Ovary (tissue), 9 donors: ENCODE results near the gene DPM3. TPM values are rescaled to one million over a fixed set of nuclear protein-coding genes. Genes with fewer than 3 reads are reported as not detected.

Experiments
- DNase-seq, 5 donors: peaks; one replicate each; pipeline ENCODE4 v3.0.0-alpha.2; 2019 to 2020
- H3K27ac ChIP-seq, 2 donors: fragments of 200-600 bp; one replicate each; pipeline versions ENCODE4 v1.5.1 to v1.8.0; 2019 to 2022
- H3K27me3 ChIP-seq: fragments of 200-600 bp; one replicate; pipeline ENCODE4 v1.8.0; 2022
- H3K36me3 ChIP-seq: fragments of 200-600 bp; sonication (generic); one replicate; pipeline ENCODE4 v1.5.1; 2019
- H3K4me1 ChIP-seq: one replicate; pipeline ENCODE4 v1.8.1; 2013; ENCODE audit warnings: mild to moderate bottlenecking, moderate library complexity; ENCODE audit not compliant: insufficient read depth
- H3K4me3 ChIP-seq: fragments of 200-600 bp; sonication (generic); one replicate; pipeline ENCODE4 v1.5.1; 2017
- H3K9me3 ChIP-seq, 2 donors: fragments of 200-600 bp in 1 of 2; sonication (generic) in 1 of 2; one replicate each; pipeline versions ENCODE4 v1.5.1 to v1.8.1; 2013 to 2019; ENCODE audit warnings: mild to moderate bottlenecking in 1 of 2, moderate library complexity in 1 of 2
- CTCF ChIP-seq, 3 donors: fragments of 450-650 bp in 2 of 3; fragments of 200-600 bp in 1 of 3; IDR thresholded peaks; one replicate each; pipeline versions ENCODE4 v1.5.1 to v1.8.0; 2016 to 2022; ENCODE audit warnings: antibody characterized with exemption in 3 of 3, mild to moderate bottlenecking in 1 of 3
- EP300 ChIP-seq: sonication (generic); formaldehyde crosslinking; IDR thresholded peaks from one replicate; pipeline ENCODE4 v1.6.1; 2017; ENCODE audit warnings: antibody characterized with exemption
- POLR2A ChIP-seq: fragments of 450-650 bp; IDR thresholded peaks from one replicate; pipeline ENCODE4 v1.6.1; 2017; ENCODE audit warnings: antibody characterized with exemption, mild to moderate bottlenecking, moderate library complexity
- WGBS, 3 donors: extraction: QIAGEN DNeasy Blood & Tissue Kit in 1 of 3; methylation state at CpG; one replicate each; pipeline versions ENCODE4 v1.1.5 to v1.1.7; 2013 to 2017; 5-methylcytosine and 5-hydroxymethylcytosine counted together
- intact Hi-C, 4 donors: fragments of 100-400 bp; cut with DNase I; formaldehyde crosslinking; loops; one replicate each; pipeline versions ENCODE4 v1.11.0 to v1.15.1; 2022 to 2023
- polyA plus RNA-seq, 2 donors: library from polyadenylated mRNA; stranded (reverse); fragments of 200-250 nt in 1 of 2; fragments of 350-450 nt in 1 of 2; fragmentation: Illumina TruSeq in 1 of 2; extraction: RNeasy Lipid Tissue Mini Kit (QIAGEN cat#74804) in 1 of 2; gene quantifications; one replicate each; pipeline ENCODE4 v1.2.3, GENCODE V29; 2013 to 2014
- total RNA-seq, 7 donors: library from RNA; depleted of rRNA in 2 of 7; stranded (reverse); fragments of >200 nt in 2 of 7; fragmentation: NEBNext Ultra II Directional in 3 of 7; extraction: Animal tissue kit (Norgen Biotek cat#: 25700) in 3 of 7; gene quantifications; one replicate each; pipeline versions ENCODE4 v1.1.0 to v1.2.4, GENCODE V29; 2016 to 2023
- donor health status: DM: no; HTN: no; CAD: no; lungs with moderate emphysema.
- donor health status: DM: no; HTN: no; CAD: no.
- donor health status: Bipolar disorder and iron deficiency.
- donor health status: DM: yes; HTN: yes; CAD: no.
- donor health status: DM: no; HTN: no; CAD: no.
- donor health status: DM: yes; HTN: yes; CAD: no.

DPM3 gene
- total and polyA plus RNA-seq, 9 donors: 0.70 to 168 (median 85.5) TPM

GRCh38 chr1:155103325-155103724, 37.0 kb downstream of the DPM3 start:
- WGBS, 3 donors: 53 to 55% (median 54%) methylated on average over 9 of the region's 9 CpGs
- Histone ChIP-seq H3K27ac (no peak overlapping the region), H3K36me3 (no peaks in the 10 kb centered on the region), H3K4me1 (no peaks in the 10 kb centered on the region), H3K4me3 (no peak overlapping the region), H3K9me3 (no peaks in the 10 kb centered on the region), H3K27me3 (no peaks in the 10 kb centered on the region)
- TF ChIP-seq CTCF (IDR thresholded peaks at IDR 0.05): no peak
- TF ChIP-seq POLR2A: no peak
- TF ChIP-seq EP300: no peak
- intact Hi-C loops: no loop called here
- no peak for DNase-seq

GRCh38 chr1:155099331-155099730, 41.0 kb downstream of the DPM3 start:
- TF ChIP-seq POLR2A (no peak), EP300 (no peak), CTCF (IDR thresholded peaks at IDR 0.05) (no peak)
- no peaks in the 10 kb centered on the region for H3K36me3 ChIP-seq
- intact Hi-C loops: no loop called here
- H3K4me3 ChIP-seq: no peak overlapping the region
- no peaks in the 10 kb centered on the region for H3K4me1 ChIP-seq
- no peaks in the 10 kb centered on the region for H3K27me3 ChIP-seq
- WGBS, 3 donors: 71 to 82% (median 75%) methylated on average over 7 of the region's 7 CpGs
- DNase-seq: no peak
- no peak overlapping the region for H3K27ac ChIP-seq
- H3K9me3 ChIP-seq: no peaks in the 10 kb centered on the region

DNA sequence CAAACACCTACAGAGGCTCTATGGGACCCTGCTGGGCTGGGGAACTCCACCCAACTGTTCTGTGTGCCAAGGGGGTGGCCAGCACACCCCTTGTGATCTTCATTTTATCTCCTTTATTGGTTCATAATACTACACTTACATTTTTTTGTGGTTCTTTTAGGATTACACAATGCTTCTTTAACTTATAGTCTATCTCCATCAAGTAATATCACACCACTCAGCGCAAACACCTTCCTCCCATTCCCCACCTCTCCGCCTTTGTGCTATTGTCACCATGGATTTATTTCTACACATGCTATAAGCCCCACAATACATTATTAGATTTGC, 45.7 kb downstream of the DPM3 start:
- Histone ChIP-seq H3K27me3 (no peaks in the 10 kb centered on the region), H3K9me3 (no peaks in the 10 kb centered on the region), H3K27ac (no peak overlapping the region), H3K4me3 (no peak overlapping the region), H3K4me1 (peaks cover 8% of the 10 kb centered on the region), H3K36me3 (no peaks in the 10 kb centered on the region)
- DNase-seq: no peak
- 56 to 72% (median 63%) methylated on average over 2 of the region's 2 CpGs for WGBS, 3 donors
- intact Hi-C loops: loop anchor here in 3 of 4 donors (5.0 kb wide), 2 partner anchors 33 to 73 kb away; partner anchors contain the start of gene EFNA1 (in 2 of the 3)
- TF ChIP-seq EP300: no peak
- no peak for TF ChIP-seq CTCF (IDR thresholded peaks at IDR 0.05)
- TF ChIP-seq POLR2A: no peak

GRCh38 chr1:155093911-155094621, 46.3 kb downstream of the DPM3 start:
- no peak overlapping the region for H3K4me3 ChIP-seq
- H3K27ac ChIP-seq: peak overlapping the region; percentile 24 to 34
- peak; percentile 62 to 74 (median 70) for DNase-seq
- H3K36me3 ChIP-seq: no peaks in the 10 kb centered on the region
- H3K27me3 ChIP-seq: no peaks in the 10 kb centered on the region
- intact Hi-C loops: loop anchor here (2.0 to 5.0 kb wide), 3 partner anchors 33 to 75 kb away; partner anchors contain the start of gene EFNA1 (in 2 of the 4)
- TF ChIP-seq EP300 (no peak), CTCF (IDR thresholded peaks at IDR 0.05) (peak in 1 of 3 donors; percentile 35)
- no peaks in the 10 kb centered on the region for H3K9me3 ChIP-seq
- WGBS, 3 donors: 2 to 7% (median 3%) methylated on average over 13 of the region's 13 CpGs
- H3K4me1 ChIP-seq: peaks cover 8% of the 10 kb centered on the region
